HG02678 (cell line): Measurements from ENCODE around the gene CD320.

Experiments used
- ATAC-seq: cut with Tn5 transposase; IDR thresholded peaks from one replicate; pipeline ENCODE4 v1.9.1; 2021; ENCODE audit warnings: mild to moderate bottlenecking, moderate library complexity; ENCODE audit not compliant: unreplicated experiment

Gene CD320

DNA sequence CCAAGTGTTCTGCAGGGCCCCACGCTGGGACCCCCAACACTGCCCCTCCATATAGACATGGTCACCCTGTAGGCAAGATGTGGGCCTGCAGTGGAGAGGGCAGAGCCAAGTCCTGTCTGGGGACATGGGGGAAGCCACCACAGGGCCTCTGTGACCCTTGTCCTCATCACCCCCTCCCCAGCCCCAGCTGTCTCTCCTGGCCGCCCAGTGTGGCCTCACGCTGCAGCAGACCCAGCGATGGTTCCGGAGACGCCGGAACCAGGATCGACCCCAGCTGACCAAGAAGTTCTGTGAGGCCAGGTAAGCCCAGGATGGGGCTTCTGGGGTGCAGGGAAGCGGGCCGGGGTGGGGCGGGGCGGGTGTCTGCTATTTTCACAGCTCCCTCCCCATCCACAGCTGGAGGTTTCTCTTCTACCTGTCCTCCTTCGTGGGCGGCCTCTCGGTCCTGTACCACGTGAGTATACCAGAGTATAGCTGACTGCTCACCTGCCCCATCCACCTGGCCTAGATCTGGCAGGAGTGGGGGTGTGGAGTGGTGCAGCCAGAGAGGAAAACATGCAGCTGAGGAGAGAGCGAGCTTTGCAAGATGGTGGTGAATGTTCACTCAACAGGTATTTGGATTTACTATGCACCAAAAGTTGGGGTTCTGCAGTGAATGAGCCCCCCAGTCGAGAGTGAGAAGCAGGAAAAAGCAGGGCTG is 52.6 kb downstream of the CD320 start:
- ATAC-seq, result no peak

DNA sequence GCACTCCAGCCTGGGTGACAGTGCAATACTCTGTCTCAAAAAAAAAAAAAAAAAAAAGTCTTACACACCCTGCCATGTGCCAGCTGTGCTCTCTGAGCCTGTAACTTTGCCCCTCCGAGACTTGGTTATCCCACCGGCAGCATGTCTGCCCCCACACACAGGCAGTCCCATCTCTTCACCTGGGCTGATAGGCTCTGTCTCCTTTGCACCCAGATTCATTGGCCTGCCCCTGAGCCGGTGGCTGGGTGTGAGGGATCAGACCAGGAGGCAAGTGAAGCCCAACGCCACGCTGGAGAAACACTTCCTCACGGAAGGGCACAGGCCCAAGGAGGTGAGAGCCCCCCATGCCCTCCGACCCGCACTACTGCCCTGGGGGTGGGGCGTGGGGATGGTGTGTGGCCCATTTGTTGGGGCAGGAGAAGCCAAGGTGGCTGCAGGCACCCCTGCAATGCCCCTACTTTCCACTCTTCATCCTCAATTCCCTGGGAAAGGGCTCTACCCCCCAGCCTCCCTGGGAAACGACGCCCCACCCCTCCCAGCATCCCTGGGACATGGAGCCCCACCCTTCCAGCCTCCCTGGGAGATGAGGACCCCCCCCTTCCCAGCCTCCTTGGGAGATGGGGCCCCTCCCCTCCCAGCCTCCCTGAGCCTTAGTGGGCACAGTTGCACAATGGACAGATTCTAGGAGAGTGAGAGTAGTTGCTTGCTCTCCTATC is 53.7 kb downstream of the CD320 start:
- no peak for ATAC-seq

DNA sequence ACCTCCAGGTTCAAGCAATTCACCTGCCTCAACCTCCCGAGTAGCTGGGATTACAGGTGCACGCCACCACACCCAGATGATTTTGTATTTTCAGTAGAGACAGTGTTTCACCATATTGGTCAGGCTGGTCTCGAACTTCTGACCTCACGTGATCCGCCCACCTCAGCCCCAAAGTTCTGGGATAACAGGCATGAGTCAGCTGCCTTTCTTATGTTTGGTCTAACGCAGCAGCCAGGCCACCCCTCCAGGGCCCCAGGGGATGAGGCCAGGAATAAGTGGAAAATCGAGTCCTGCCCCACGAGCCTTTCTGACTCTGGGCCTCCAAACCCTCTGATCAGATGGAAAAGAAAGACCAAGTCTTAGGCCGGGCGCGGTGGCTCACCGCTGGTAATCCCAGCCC is 54.5 kb downstream of the CD320 start:
- no peak for ATAC-seq

DNA sequence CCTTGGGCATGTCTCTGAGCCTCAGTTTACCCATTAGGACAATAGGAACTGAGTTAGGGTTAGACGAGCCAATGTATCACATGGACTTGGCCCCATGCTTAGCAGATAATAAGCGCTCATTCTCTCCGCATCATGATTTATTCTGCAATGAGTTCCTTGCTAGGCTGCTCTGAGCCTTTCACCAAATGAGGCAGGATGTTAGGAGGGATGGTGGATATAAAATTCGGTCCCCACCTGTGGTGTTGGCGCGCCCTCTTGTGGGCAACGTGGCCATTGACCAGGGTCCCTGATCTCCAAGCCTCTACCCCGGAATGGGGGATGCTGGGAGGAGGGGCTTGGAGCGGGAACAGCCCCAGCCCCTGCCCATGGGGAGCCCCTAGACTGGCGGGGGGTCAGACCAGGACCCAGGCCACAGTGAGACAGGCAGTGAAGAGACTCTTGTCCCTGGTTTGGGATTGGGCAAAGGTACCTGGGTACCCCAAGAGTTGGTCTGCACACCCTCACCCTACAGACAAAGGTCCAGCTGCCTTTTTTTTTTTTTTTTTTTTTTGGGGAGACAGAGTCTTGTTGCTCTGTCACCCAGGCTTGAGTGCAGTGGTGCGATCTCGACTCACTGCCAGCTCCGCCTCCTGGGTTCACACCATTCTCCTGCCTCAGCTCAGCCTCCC is 55.1 kb downstream of the CD320 start:
- ATAC-seq, result no peak
